Measurements from ENCODE around the gene DTNBP1.

DNA sequence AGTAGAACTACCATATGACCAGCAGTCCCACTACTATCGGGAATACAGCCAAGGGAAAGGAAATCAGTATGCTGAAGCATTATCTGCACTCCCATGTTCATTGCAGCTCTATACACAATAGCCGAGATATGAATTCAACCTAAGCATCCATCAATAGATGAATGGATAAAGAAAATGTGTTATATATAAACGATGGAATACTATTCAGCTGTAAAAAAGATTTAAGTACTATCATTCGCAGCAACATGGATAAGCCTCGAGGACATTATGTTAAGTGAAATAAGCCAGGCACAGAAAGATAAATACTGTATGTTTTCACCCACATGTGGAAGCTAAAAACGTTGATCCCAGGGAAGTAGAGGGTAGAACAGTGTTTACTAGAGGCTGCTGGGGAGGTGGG, 44.1 kb downstream of the DTNBP1 start:
- TF ChIP-seq PAX8 (CRISPR knock-in tag; IDR thresholded peaks at IDR 0.05; ENCODE audit: borderline replicate concordance) (no peak), ZNF235 (CRISPR knock-in tag; IDR thresholded peaks at IDR 0.05; ENCODE audit: borderline replicate concordance) (no peak), POLR2A (IDR thresholded peaks at IDR 0.05; ENCODE audit: insufficient read depth in 1 of 2, low read depth in 2 of 2, low read length in 2 of 2) (no peak), FOXM1 (CRISPR knock-in tag; IDR thresholded peaks at IDR 0.05) (no peak)

All from HepG2 (cell line).